Peyer's patch (tissue), 4 donors: ENCODE measurements around the gene MIPOL1. TPM values are rescaled to one million over a fixed set of nuclear protein-coding genes. Genes with fewer than 3 reads are reported as not detected.

Experiments used
- DNase-seq, 3 donors: peaks; one replicate each; pipeline ENCODE4 v3.0.0-alpha.2; 2017 to 2019
- H3K27ac ChIP-seq, 4 donors: fragments of 200-600 bp; sonication (generic); one replicate each; pipeline ENCODE4 v1.5.1; 2016 to 2019
- H3K27me3 ChIP-seq, 2 donors: fragments of 200-600 bp; sonication (generic); one replicate each; pipeline ENCODE4 v1.5.1; 2019
- H3K36me3 ChIP-seq, 3 donors: fragments of 200-600 bp; sonication (generic); one replicate each; pipeline ENCODE4 v1.5.1; 2016 to 2019
- H3K4me1 ChIP-seq, 4 donors: fragments of 200-600 bp; sonication (generic); one replicate each; pipeline ENCODE4 v1.5.1; 2016 to 2019
- H3K4me3 ChIP-seq, 4 donors: fragments of 200-600 bp; sonication (generic); 1 replicate in 3 of 4; 2 replicates in 1 of 4; pipeline ENCODE4 v1.5.1; 2016 to 2019; ENCODE audit warnings: mild to moderate bottlenecking in 1 of 4
- H3K9me3 ChIP-seq, 4 donors: fragments of 200-600 bp; sonication (generic); one replicate each; pipeline ENCODE4 v1.5.1; 2016 to 2019; ENCODE audit warnings: mild to moderate bottlenecking in 1 of 4
- POLR2A ChIP-seq, 2 donors: fragments of 450-650 bp; IDR thresholded peaks; one replicate each; pipeline ENCODE4 v1.5.1; 2017; ENCODE audit warnings: antibody characterized with exemption in 2 of 2, mild to moderate bottlenecking in 2 of 2, moderate library complexity in 2 of 2
- total RNA-seq, 4 donors: library from RNA; depleted of rRNA; stranded (reverse); fragments of >200 nt; gene quantifications; one replicate each; pipeline ENCODE4 v1.1.0, GENCODE V29; 2016
- TF ChIP-seq, protein P1 (sequence below), 6 experiments: fragments of 450-650 bp in 4 of 6; fragments of 200-600 bp in 2 of 6; sonication (generic) in 1 of 6; IDR thresholded peaks; one replicate each; pipeline ENCODE4 v1.5.1; 2017 to 2019; ENCODE audit warnings: antibody characterized with exemption in 6 of 6, mild to moderate bottlenecking in 3 of 6, moderate library complexity in 1 of 6

Gene MIPOL1
- total RNA-seq, 4 donors from 2014 or later = 5.6 to 42.1 (median 14.9) TPM

DNA sequence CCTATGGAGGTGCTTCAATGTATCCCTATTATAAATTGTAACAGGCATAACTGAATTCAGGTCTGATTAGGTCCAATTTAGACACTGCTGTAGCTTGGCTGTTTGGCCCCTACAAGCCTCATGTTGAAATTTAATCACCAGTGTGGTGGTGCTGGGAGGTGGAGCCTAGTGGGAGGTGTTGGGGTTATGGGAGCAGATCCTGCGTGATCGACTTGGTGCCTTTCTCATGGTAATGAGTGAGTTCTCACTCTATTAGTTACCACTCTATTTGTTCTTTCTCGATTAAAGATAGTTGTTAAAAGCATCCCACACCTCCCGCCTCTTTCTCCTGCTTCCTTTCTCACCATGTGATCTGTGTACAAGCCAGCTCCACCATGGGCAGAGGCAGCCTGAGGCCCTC is 275.2 kb downstream of the MIPOL1 start:
- no peaks in the 10 kb centered on the region for H3K4me1 ChIP-seq
- no peak for TF ChIP-seq POLR2A (IDR thresholded peaks at IDR 0.05)
- TF ChIP-seq, protein P1, sequence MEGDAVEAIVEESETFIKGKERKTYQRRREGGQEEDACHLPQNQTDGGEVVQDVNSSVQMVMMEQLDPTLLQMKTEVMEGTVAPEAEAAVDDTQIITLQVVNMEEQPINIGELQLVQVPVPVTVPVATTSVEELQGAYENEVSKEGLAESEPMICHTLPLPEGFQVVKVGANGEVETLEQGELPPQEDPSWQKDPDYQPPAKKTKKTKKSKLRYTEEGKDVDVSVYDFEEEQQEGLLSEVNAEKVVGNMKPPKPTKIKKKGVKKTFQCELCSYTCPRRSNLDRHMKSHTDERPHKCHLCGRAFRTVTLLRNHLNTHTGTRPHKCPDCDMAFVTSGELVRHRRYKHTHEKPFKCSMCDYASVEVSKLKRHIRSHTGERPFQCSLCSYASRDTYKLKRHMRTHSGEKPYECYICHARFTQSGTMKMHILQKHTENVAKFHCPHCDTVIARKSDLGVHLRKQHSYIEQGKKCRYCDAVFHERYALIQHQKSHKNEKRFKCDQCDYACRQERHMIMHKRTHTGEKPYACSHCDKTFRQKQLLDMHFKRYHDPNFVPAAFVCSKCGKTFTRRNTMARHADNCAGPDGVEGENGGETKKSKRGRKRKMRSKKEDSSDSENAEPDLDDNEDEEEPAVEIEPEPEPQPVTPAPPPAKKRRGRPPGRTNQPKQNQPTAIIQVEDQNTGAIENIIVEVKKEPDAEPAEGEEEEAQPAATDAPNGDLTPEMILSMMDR (IDR thresholded peaks at IDR 0.05) = no peak
- DNase-seq = no peak
- no peaks in the 10 kb centered on the region for H3K9me3 ChIP-seq
- H3K4me3 ChIP-seq = no peak overlapping the region
- H3K36me3 ChIP-seq = no peaks in the 10 kb centered on the region
- no peak overlapping the region for H3K27ac ChIP-seq
- no peaks in the 10 kb centered on the region for H3K27me3 ChIP-seq

DNA sequence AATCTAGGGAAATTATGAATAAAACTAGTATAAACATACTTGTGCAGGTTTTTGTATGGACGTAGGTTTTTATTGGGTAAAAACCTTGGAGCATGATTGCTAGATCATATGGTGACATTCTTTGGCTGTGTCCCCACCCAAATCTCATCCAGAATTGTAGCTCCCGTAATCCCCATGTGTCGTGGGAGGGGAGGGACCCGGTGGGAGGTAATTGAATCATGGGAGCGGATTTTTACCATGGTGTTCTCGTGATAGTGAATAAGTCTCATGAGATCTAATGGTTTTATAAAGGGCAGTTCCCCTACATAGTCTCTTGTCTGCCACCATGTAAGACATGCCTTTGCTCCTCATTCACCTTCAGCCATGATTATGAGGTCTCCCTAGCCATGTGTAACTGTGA is 276.5 kb downstream of the MIPOL1 start:
- no peak overlapping the region for H3K4me3 ChIP-seq
- no peak for TF ChIP-seq POLR2A (IDR thresholded peaks at IDR 0.05)
- TF ChIP-seq, protein P1 (IDR thresholded peaks at IDR 0.05) = no peak

DNA sequence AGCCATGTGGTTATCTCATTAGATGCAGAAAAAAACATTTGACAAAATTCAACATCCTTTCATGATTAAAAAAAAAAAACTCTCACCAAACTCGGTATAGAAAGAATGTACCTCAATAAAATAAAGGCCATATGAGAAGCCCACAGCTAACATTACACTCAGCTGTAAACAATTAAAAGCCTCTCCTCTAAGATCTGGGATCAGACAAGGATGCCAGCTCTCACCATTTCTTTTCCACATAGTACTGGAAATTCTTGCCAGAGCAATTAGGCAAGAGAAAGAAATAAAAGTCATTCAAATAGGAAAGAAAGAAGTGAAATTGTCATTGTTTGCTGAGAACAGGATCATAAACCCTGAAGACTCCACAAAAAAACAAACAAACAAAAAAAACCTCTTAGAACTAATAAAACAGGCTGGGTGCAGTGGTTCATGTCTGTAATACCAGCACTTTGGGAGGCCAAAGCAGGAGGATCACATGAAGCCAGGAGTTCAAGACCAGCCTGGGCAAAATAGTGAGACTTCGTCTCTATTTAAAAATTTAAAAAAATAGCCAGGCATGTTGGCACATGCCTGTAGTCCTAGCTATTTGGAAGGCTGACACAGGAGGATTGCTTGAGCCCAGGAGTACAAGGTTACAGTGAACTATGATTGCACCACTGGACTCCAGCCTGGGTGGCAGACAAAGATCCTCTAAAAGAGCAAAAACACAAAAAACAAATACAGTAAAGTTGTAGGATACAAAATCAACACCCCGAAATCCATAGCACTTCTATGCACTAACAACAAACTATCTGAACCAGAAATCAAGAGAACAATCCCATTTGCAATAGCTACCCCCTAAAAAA is 282.9 kb downstream of the MIPOL1 start:
- no peaks in the 10 kb centered on the region for H3K9me3 ChIP-seq
- no peak for DNase-seq
- no peaks in the 10 kb centered on the region for H3K4me1 ChIP-seq
- H3K27ac ChIP-seq = no peak overlapping the region
- TF ChIP-seq POLR2A (IDR thresholded peaks at IDR 0.05) = no peak
- TF ChIP-seq, protein P1 (IDR thresholded peaks at IDR 0.05) = no peak
- H3K36me3 ChIP-seq = no peaks in the 10 kb centered on the region
- H3K4me3 ChIP-seq = no peak overlapping the region
- no peaks in the 10 kb centered on the region for H3K27me3 ChIP-seq

More for the DNA sequence above, 276.5 kb downstream of the MIPOL1 start:
- DNase-seq = no peak
- Histone ChIP-seq H3K9me3 (no peaks in the 10 kb centered on the region), H3K36me3 (no peaks in the 10 kb centered on the region), H3K27ac (no peak overlapping the region), H3K27me3 (no peaks in the 10 kb centered on the region), H3K4me1 (no peaks in the 10 kb centered on the region)

DNA sequence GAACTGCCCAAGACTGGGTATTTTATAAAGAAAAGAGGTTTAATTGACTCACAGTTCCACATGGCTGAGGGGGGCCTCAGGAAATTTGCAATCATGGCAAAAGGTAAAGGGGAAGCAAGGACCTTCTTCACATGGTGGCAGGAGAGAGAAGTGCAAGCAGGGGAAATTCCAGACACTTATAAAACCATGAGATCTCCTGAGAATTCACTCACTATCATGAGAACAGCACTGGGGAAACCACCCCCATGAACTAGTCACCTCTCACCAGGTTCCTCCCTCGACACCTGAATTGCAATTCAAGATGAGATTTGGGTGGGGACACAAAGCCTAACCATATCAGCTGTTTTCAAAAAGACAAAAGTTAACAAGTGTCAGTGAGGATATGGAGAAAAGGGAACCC is 284.7 kb downstream of the MIPOL1 start:
- H3K27ac ChIP-seq = no peak overlapping the region
- no peaks in the 10 kb centered on the region for H3K4me1 ChIP-seq
- no peaks in the 10 kb centered on the region for H3K9me3 ChIP-seq
- no peak for DNase-seq
- H3K36me3 ChIP-seq = no peaks in the 10 kb centered on the region
- no peak overlapping the region for H3K4me3 ChIP-seq
- TF ChIP-seq POLR2A (IDR thresholded peaks at IDR 0.05) = no peak
- TF ChIP-seq, protein P1 (IDR thresholded peaks at IDR 0.05) = no peak
- H3K27me3 ChIP-seq = no peaks in the 10 kb centered on the region

DNA sequence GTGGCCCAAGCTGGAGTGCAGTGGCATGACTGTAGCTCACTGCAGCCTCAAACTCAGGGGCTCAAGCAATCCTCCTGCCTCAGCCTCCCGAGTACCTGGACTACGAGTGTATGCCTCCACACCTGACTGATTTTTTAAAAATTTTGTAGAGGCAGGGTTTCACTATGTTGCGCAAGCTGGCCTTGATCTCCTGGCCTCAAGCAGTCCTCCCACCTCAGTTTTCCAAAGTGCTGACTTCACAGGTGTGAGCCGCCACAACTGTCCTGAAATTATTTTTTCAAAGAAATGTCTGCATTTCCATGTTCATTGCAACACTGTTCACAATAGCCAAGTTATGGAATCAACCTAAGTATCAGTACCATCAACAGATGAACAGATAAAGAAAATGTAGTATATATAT is 285.9 kb downstream of the MIPOL1 start:
- Histone ChIP-seq H3K27me3 (no peaks in the 10 kb centered on the region), H3K27ac (no peak overlapping the region), H3K9me3 (no peaks in the 10 kb centered on the region), H3K4me1 (no peaks in the 10 kb centered on the region), H3K36me3 (no peaks in the 10 kb centered on the region), H3K4me3 (no peak overlapping the region)
- TF ChIP-seq POLR2A (IDR thresholded peaks at IDR 0.05) = no peak
- TF ChIP-seq, protein P1 (IDR thresholded peaks at IDR 0.05) = no peak
- no peak for DNase-seq
